Stimulated activated CD4-positive, alpha-beta T cell treated with anti-CD3 and anti-CD28 coated beads, Interleukin-1b, Interleukin-23, amount 100 ng/mL, for 48 hours (primary cell): Measurements from ENCODE around the gene SCYGR6.
"Not testable (repeated sequence)": the region's sequence is repeated elsewhere in the genome, so short reads cannot be mapped to it uniquely, and the experiment has no call there.

ENCODE experiments used
- DNase-seq: peaks from one replicate; pipeline ENCODE4 v3.0.0-alpha.2; 2020

Gene SCYGR6

GRCh38 chr2:227724394-227725039 lies at the start of gene SCYGR6:
Gene SCYGR6 (minus strand): TSS chr2:227724757. CDS start chr2:227724757, 0 bp downstream.
- no peak for DNase-seq

- DNase-seq: no peak
These were observed 49.6 kb upstream of the SCYGR6 start for GRCh38 chr2:227774011-227774624.

GRCh38 chr2:227772932-227773331 lies 48.4 kb upstream of the SCYGR6 start:
- DNase-seq: no peak

- DNase-seq: no peak
These were observed 47.7 kb upstream of the SCYGR6 start for GRCh38 chr2:227772197-227772661.

- DNase-seq: no peak
These were observed 43.3 kb upstream of the SCYGR6 start for GRCh38 chr2:227767830-227768229.

- DNase-seq: peak; percentile 55
These were observed 41.9 kb upstream of the SCYGR6 start for GRCh38 chr2:227766373-227766883.

GRCh38 chr2:227765788-227766372 lies 41.3 kb upstream of the SCYGR6 start:
- no peak for DNase-seq

- DNase-seq: no peak
These were observed 37.4 kb upstream of the SCYGR6 start for GRCh38 chr2:227761740-227762476.

- DNase-seq: no peak
These were observed 35.0 kb upstream of the SCYGR6 start for GRCh38 chr2:227759411-227760118.

GRCh38 chr2:227756261-227756660 lies 31.7 kb upstream of the SCYGR6 start:
- DNase-seq: not testable (repeated sequence)

GRCh38 chr2:227748079-227748478 lies 23.5 kb upstream of the SCYGR6 start:
- no peak for DNase-seq

GRCh38 chr2:227745594-227745993 lies 21.0 kb upstream of the SCYGR6 start, which contains the start of gene SCYGR8:
Gene SCYGR8 (plus strand): TSS chr2:227745894. CDS start chr2:227745894, 0 bp downstream.
- DNase-seq: no peak

- not testable (repeated sequence) for DNase-seq
These were observed 16.1 kb upstream of the SCYGR6 start for GRCh38 chr2:227740705-227741104.

- no peak for DNase-seq
These were observed 14.8 kb upstream of the SCYGR6 start for GRCh38 chr2:227739351-227739750.

- DNase-seq: no peak
These were observed 3.5 kb upstream of the SCYGR6 start, which contains the start of gene SCYGR7 for GRCh38 chr2:227728035-227728434. Gene SCYGR7 (plus strand): TSS chr2:227728335. CDS start chr2:227728335, 0 bp downstream.

GRCh38 chr2:227722821-227723220 lies 1.7 kb downstream of the SCYGR6 start:
- DNase-seq: not testable (repeated sequence)

GRCh38 chr2:227720680-227721079 lies 3.9 kb downstream of the SCYGR6 start:
- DNase-seq: no peak

- DNase-seq: no peak
These were observed 4.9 kb downstream of the SCYGR6 start for GRCh38 chr2:227719641-227720040.

- DNase-seq: peak; percentile 3
These were observed 6.6 kb downstream of the SCYGR6 start, which contains the start of gene SLC19A3 for GRCh38 chr2:227717687-227718567. Gene SLC19A3 (minus strand): TSS chr2:227718028. CDS start chr2:227702318, 15,710 bp downstream.

- DNase-seq: no peak
These were observed 8.1 kb downstream of the SCYGR6 start for GRCh38 chr2:227716501-227716900.

- no peak for DNase-seq
These were observed 11.3 kb downstream of the SCYGR6 start for GRCh38 chr2:227713291-227713690.
